Activated naive CD4-positive, alpha-beta T cell treated with anti-CD3 and anti-CD28 coated beads for 36 hours (primary cell): ENCODE data around the gene KCNMA1. TPM values are rescaled to one million over a fixed set of nuclear protein-coding genes. Genes with fewer than 3 reads are reported as not detected.
"Not testable (repeated sequence)": the region's sequence is repeated elsewhere in the genome, so short reads cannot be mapped to it uniquely, and the experiment has no call there.

ENCODE experiments used
- CTCF ChIA-PET: fragments of 350-600 bp; sonication (Branson Sonifier 250); formaldehyde crosslinking; loops from one replicate; lab custom pipeline; 2021; ENCODE audit warnings: antibody characterized with exemption; lab: Charles Lee
- DNase-seq: peaks from one replicate; pipeline ENCODE4 v3.0.0-alpha.2; 2020
- H3K27ac Mint-ChIP-seq: one replicate; pipeline ENCODE4 v1.8.0; 2021; ENCODE audit warnings: mild to moderate bottlenecking, mixed read lengths
- H3K27me3 Mint-ChIP-seq: one replicate; pipeline ENCODE4 v1.8.0; 2021; ENCODE audit warnings: low read depth, mixed read lengths
- H3K36me3 Mint-ChIP-seq: one replicate; pipeline ENCODE4 v1.8.0; 2021; ENCODE audit warnings: low read depth, mixed read lengths
- H3K4me1 Mint-ChIP-seq: one replicate; pipeline ENCODE4 v1.8.0; 2021; ENCODE audit warnings: low read depth, mixed read lengths
- H3K4me3 Mint-ChIP-seq: one replicate; pipeline ENCODE4 v1.8.0; 2021; ENCODE audit warnings: mild to moderate bottlenecking, moderate library complexity, mixed read lengths
- H3K9me3 Mint-ChIP-seq: one replicate; pipeline ENCODE4 v1.8.0; 2021; ENCODE audit warnings: mixed read lengths
- intact Hi-C: fragments of 100-400 bp; cut with micrococcal nuclease; formaldehyde crosslinking; loops from one replicate; pipeline ENCODE4 v1.15.1; 2023
- total RNA-seq, 2 experiments: library from RNA; stranded (reverse); gene quantifications; one replicate each; pipeline ENCODE4 v1.2.3, GENCODE V29; 2021

The KCNMA1 gene
- total RNA-seq, 2 experiments from 2014 or later, result not detected

DNA sequence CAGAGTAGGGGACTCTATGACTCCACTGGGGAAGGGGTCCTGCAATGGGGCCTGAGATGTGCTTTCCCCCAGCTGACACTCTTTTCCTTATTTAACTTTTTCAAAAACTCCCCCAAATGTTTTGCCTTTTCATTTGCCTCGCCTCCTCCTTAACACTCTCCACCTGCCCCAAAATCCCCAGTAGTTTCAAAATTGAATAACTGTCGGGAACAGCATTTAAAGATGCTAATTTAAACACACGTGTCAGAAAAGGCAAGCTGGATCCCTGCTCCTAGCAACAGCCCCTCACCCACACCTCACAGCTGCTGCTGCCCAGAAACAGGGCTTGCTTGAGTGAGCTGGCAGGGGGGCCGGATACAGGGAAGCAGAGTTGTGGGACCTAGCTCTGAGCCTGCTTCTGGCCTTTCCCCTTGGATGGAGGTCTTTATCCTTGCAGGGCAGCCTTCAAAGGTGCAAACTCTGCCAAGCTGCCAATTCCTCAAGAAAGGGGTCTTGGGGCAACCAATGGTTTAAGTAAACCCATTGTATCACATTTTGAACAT, 115.3 kb downstream of the KCNMA1 start:
- Mint-ChIP-seq H3K36me3 (no peaks in the 10 kb centered on the region), H3K27ac (no peak overlapping the region), H3K27me3 (peaks cover 6% of the 10 kb centered on the region), H3K4me3 (no peak overlapping the region), H3K4me1 (no peaks in the 10 kb centered on the region), H3K9me3 (no peaks in the 10 kb centered on the region)
- intact Hi-C loops, result no loop called here
- DNase-seq, result no peak
- CTCF ChIA-PET, result no interaction called here

DNA sequence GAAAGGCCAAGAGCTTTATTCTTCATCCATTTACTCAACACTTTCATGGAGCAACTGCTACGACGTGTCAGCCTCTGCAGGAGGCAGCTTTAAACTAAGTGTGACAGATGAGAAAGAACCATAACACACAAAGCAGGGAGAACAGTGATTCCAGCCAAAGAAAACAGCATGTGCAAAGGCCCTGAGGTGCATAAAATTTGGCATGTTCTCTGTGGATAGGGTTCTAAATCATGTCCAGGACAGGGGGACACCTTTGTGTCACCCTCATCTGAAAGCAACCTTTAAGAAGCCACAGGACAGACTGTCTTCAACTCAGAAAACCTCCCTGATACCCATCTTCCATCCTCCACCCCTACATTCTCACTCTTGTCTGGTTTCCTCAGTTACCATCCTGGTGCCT, 116.6 kb downstream of the KCNMA1 start:
- intact Hi-C loops, result no loop called here
- CTCF ChIA-PET, result no interaction called here
- no peak overlapping the region for H3K27ac Mint-ChIP-seq
- H3K9me3 Mint-ChIP-seq, result no peaks in the 10 kb centered on the region
- peaks cover 4% of the 10 kb centered on the region for H3K27me3 Mint-ChIP-seq
- no peak for DNase-seq
- no peaks in the 10 kb centered on the region for H3K36me3 Mint-ChIP-seq
- H3K4me1 Mint-ChIP-seq, result no peaks in the 10 kb centered on the region
- H3K4me3 Mint-ChIP-seq, result no peak overlapping the region

DNA sequence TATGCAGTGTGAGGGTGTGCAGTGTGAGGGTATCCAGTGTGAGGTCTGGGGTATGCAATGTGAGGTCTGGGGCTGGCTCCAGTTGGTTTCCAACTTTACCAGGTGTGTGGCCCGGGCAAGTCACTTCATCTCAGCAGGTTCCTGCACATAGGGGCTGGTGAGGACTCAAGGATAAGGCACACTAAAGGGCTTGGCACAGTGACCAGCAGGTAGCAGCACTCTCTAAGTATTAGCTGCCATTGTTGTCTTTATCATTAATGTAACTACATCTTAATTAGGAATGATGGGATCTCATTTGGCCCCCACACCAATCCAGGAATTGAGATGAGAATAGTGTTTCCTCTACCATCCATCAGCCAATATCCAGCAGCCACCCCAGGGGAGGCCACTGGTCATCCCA, 117.3 kb downstream of the KCNMA1 start:
- no peak overlapping the region for H3K4me3 Mint-ChIP-seq
- H3K27ac Mint-ChIP-seq, result no peak overlapping the region
- intact Hi-C loops, result no loop called here
- H3K4me1 Mint-ChIP-seq, result no peaks in the 10 kb centered on the region
- H3K9me3 Mint-ChIP-seq, result no peaks in the 10 kb centered on the region
- H3K27me3 Mint-ChIP-seq, result peaks cover 3% of the 10 kb centered on the region
- H3K36me3 Mint-ChIP-seq, result no peaks in the 10 kb centered on the region
- CTCF ChIA-PET, result no interaction called here
- DNase-seq, result no peak

- DNase-seq, CTCF ChIA-PET, H3K27me3 Mint-ChIP-seq, H3K9me3 Mint-ChIP-seq, intact Hi-C loops, H3K4me1 Mint-ChIP-seq, H3K27ac Mint-ChIP-seq, H3K4me3 Mint-ChIP-seq, H3K36me3 Mint-ChIP-seq: not testable (repeated sequence)
These were observed 117.8 kb downstream of the KCNMA1 start for GRCh38 chr10:77519791-77520190.

DNA sequence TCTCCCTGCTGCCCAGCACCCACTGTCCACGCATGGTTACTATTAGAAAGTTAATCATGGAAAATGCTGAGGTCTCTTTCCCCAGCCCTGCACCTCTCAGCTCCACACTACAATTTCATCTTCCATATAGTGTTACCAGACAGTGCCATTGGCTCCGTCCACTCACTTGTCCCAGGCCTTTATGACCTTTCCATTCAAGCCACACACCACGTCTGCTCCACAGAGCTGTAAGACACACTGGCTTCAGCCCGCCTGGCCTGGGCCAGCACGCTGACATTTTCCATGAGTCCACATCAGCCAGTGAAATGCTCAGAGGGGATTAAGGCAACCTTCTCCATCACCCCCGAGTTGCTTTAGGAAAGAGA, 118.7 kb downstream of the KCNMA1 start:
- CTCF ChIA-PET, result no interaction called here
- no peaks in the 10 kb centered on the region for H3K36me3 Mint-ChIP-seq
- H3K4me3 Mint-ChIP-seq, result no peak overlapping the region
- no peaks in the 10 kb centered on the region for H3K4me1 Mint-ChIP-seq
- H3K9me3 Mint-ChIP-seq, result no peaks in the 10 kb centered on the region
- intact Hi-C loops, result no loop called here
- peaks cover 3% of the 10 kb centered on the region for H3K27me3 Mint-ChIP-seq
- no peak for DNase-seq
- no peak overlapping the region for H3K27ac Mint-ChIP-seq

GRCh38 chr10:77518241-77518909, 119.2 kb downstream of the KCNMA1 start:
- no peaks in the 10 kb centered on the region for H3K9me3 Mint-ChIP-seq
- no peak for DNase-seq
- no peak overlapping the region for H3K27ac Mint-ChIP-seq
- H3K4me3 Mint-ChIP-seq, result no peak overlapping the region
- intact Hi-C loops, result no loop called here
- CTCF ChIA-PET, result no interaction called here
- no peaks in the 10 kb centered on the region for H3K4me1 Mint-ChIP-seq
- H3K27me3 Mint-ChIP-seq, result peaks cover 4% of the 10 kb centered on the region
- no peaks in the 10 kb centered on the region for H3K36me3 Mint-ChIP-seq

DNA sequence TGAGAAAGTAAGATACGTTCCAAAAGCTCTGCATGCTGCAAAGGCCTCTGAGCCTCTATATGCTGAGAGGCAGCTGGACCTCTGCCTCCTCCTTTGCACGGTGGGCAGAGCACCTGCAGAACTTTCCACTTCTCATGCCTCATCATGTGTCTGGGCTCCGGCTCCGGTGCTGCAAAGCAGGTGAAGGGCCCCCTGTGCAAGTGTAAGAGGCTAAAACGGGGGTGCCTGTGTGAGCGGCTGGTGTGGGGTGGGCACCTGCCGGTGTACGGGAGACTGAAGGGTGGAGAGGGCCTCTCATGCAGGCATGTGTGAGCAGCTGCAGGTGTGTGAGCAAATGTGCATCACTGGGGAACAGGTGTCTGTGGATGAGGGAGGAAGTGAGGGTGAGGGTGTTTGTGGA, 121.0 kb downstream of the KCNMA1 start:
- H3K4me1 Mint-ChIP-seq, result no peaks in the 10 kb centered on the region
- no peaks in the 10 kb centered on the region for H3K9me3 Mint-ChIP-seq
- H3K36me3 Mint-ChIP-seq, result no peaks in the 10 kb centered on the region
- intact Hi-C loops, result no loop called here
- no peak overlapping the region for H3K4me3 Mint-ChIP-seq
- no peak for DNase-seq
- H3K27me3 Mint-ChIP-seq, result peaks cover 7% of the 10 kb centered on the region
- CTCF ChIA-PET, result no interaction called here
- no peak overlapping the region for H3K27ac Mint-ChIP-seq

DNA sequence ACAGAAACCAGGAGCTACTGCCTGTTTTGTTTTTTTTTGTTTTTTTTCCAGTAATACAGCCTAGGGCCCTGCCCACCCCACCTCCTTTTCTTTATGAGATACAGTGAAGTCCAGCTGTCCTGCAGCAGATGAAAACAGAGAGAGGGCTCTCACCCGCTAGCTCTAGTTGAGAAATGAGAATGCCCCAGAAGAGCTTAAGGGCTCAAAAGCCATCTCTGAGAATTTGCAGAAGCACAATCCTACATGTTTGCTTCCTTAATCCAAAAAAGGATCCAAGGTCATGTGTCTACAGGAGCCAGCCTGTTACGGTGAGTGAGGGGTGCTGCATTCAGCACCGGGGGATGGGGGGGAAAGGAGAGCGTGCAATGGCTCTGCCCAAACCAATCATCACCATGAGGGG, 122.7 kb downstream of the KCNMA1 start:
- Mint-ChIP-seq H3K9me3 (no peaks in the 10 kb centered on the region), H3K4me1 (no peaks in the 10 kb centered on the region), H3K27ac (no peak overlapping the region), H3K27me3 (peaks cover 7% of the 10 kb centered on the region), H3K36me3 (no peaks in the 10 kb centered on the region), H3K4me3 (no peak overlapping the region)
- CTCF ChIA-PET, result interaction anchor here (1.1 kb wide), 1 partner anchor 197 kb away, joined by 3 read pairs; no protein-coding TSS in a partner anchor
- DNase-seq, result no peak
- intact Hi-C loops, result no loop called here

DNA sequence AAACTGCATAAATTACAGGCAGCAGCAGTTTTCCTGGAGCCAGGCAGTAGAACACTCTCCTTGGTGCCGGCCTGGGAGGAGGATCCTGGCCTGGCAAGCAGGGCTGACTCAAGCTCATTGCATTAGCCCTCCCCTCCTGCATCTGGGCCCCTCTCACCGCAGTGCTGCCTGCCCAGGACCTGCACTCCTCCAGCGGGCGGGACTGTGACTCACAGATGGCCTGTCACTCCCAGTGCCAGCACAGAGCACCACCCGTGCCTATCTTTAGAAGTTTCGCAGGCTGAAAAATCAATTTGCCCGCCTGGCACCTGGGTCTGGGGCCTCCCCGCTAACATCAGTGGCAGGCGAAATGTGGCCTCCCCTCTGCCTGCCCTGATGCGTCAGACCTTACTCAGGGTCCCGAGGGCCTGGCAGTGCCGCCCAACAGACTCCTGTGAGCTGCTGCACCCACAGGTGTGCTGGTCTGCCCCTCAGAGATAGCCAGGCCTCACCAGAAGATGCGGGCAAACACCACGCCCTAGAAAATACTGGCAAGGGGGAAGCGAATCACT, 123.8 kb downstream of the KCNMA1 start:
- H3K36me3 Mint-ChIP-seq, result no peaks in the 10 kb centered on the region
- H3K27ac Mint-ChIP-seq, result no peak overlapping the region
- H3K4me1 Mint-ChIP-seq, result no peaks in the 10 kb centered on the region
- H3K9me3 Mint-ChIP-seq, result no peaks in the 10 kb centered on the region
- no peak for DNase-seq
- H3K27me3 Mint-ChIP-seq, result peaks cover 7% of the 10 kb centered on the region
- no peak overlapping the region for H3K4me3 Mint-ChIP-seq
- CTCF ChIA-PET, result interaction anchor here (0.7 kb wide), 1 partner anchor 9 kb away, joined by 3 read pairs; no protein-coding TSS in a partner anchor
- intact Hi-C loops, result no loop called here

DNA sequence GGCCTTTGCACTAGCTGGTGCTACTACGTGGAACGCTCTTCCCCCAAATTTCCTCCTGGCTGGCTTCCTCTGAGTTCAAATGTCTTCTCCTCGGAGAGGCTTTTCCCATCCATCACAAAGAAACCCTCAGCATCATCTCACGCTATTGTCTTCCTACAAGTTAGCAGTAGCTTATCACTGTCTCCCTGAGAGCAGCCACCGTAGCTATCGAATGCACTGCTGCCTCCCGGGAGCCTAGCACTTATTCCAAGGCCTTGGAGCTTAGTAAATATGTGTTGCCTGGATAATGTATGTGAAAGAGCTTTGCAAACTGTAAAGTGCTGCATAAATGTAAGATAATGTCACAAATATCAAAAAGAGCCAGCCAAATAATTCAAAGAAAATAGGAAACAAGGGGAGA, 124.4 kb downstream of the KCNMA1 start:
- H3K4me1 Mint-ChIP-seq, result no peaks in the 10 kb centered on the region
- no peaks in the 10 kb centered on the region for H3K36me3 Mint-ChIP-seq
- no peak overlapping the region for H3K27ac Mint-ChIP-seq
- CTCF ChIA-PET, result interaction anchor here (0.7 kb wide), 2 partner anchors 8 to 178 kb away, joined by 3 to 4 read pairs; no protein-coding TSS in a partner anchor
- no peak for DNase-seq
- H3K4me3 Mint-ChIP-seq, result no peak overlapping the region
- H3K27me3 Mint-ChIP-seq, result peaks cover 7% of the 10 kb centered on the region
- intact Hi-C loops, result no loop called here
- H3K9me3 Mint-ChIP-seq, result no peaks in the 10 kb centered on the region

DNA sequence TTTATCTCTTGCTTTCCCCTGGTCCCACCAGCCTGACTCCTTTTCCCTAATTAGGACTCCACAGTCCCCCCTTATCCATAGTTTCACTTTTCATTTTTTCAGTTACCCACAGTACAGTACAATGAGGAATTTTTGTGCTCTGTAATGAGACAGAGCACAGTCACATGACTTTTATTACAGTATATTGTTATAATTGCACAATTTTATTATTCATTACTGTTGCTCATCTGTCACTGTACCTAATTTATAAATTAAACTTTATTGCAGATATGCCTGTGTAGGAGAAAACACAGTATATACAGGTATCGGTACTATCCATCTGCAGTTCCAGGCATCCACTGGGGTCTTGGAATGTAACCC, 125.4 kb downstream of the KCNMA1 start:
- H3K27ac Mint-ChIP-seq, result no peak overlapping the region
- CTCF ChIA-PET, result no interaction called here
- H3K27me3 Mint-ChIP-seq, result peaks cover 8% of the 10 kb centered on the region

GRCh38 chr10:77511498-77512218, 126.0 kb downstream of the KCNMA1 start:
- Mint-ChIP-seq H3K4me3 (no peak overlapping the region), H3K27me3 (peaks cover 8% of the 10 kb centered on the region), H3K4me1 (no peaks in the 10 kb centered on the region), H3K27ac (no peak overlapping the region), H3K36me3 (no peaks in the 10 kb centered on the region), H3K9me3 (no peaks in the 10 kb centered on the region)
- no peak for DNase-seq
- intact Hi-C loops, result no loop called here
- CTCF ChIA-PET, result no interaction called here

More for the DNA sequence above, 125.4 kb downstream of the KCNMA1 start:
- H3K4me3 Mint-ChIP-seq, result no peak overlapping the region
- no peaks in the 10 kb centered on the region for H3K36me3 Mint-ChIP-seq
- no peak for DNase-seq
- H3K9me3 Mint-ChIP-seq, result no peaks in the 10 kb centered on the region
- intact Hi-C loops, result no loop called here
- no peaks in the 10 kb centered on the region for H3K4me1 Mint-ChIP-seq

GRCh38 chr10:77510695-77511094, 126.9 kb downstream of the KCNMA1 start:
- Mint-ChIP-seq H3K4me1 (no peaks in the 10 kb centered on the region), H3K27ac (no peak overlapping the region), H3K4me3 (no peak overlapping the region), H3K9me3 (no peaks in the 10 kb centered on the region), H3K27me3 (peaks cover 5% of the 10 kb centered on the region), H3K36me3 (no peaks in the 10 kb centered on the region)
- DNase-seq, result no peak
- CTCF ChIA-PET, result no interaction called here
- intact Hi-C loops, result no loop called here
